ENCODE measurements around the gene FBXO17. TPM values are rescaled to one million over a fixed set of nuclear protein-coding genes. Genes with fewer than 3 reads are reported as not detected.
A peak's percentile ranks its signal among the peaks of the same experiment; 100 is the strongest.

The FBXO17 gene
- total RNA-seq, 1 experiment from 2014 or later = 8.1 TPM

GRCh38 chr19:38956264-38956663 lies 19.3 kb downstream of the FBXO17 start:
- Histone ChIP-seq H3K4me3 (no peak overlapping the region), H3K79me2 (ENCODE audit: low read depth) (no peaks in the 10 kb centered on the region), H3K4me1 (replicated peaks; ENCODE audit: insufficient read depth) (no peaks in the 10 kb centered on the region), H3K27ac (no peak overlapping the region), H3K9me2 (ENCODE audit: insufficient read depth) (no peaks in the 10 kb centered on the region), H4K20me1 (ENCODE audit: insufficient read depth) (no peaks in the 10 kb centered on the region), H3K4me2 (no peak overlapping the region), H2AFZ (no peak overlapping the region), H3K36me3 (ENCODE audit: low read depth) (no peaks in the 10 kb centered on the region), H3F3A (ENCODE audit: insufficient read depth, low read depth) (peaks cover 7% of the 10 kb centered on the region), H3K27me3 (ENCODE audit: insufficient read depth, low read depth) (no peaks in the 10 kb centered on the region), H3K9me3 (ENCODE audit: insufficient read depth, low read depth) (no peaks in the 10 kb centered on the region)
- intact Hi-C loops (cut with micrococcal nuclease; ENCODE audit: unreplicated experiment) = no loop called here
- no TSS peak for BruUV-seq (replicated peaks)
- POLR2A ChIA-PET (ENCODE audit: unreplicated experiment) = interaction anchor here (0.6 kb wide), 2 partner anchors 96 to 588 kb away, joined by 5 to 13 read pairs; no protein-coding TSS in a partner anchor
- no peak for DNase-seq
- TF ChIP-seq EZH2 (IDR thresholded peaks at IDR 0.05; ENCODE audit: low read depth) = no peak
- no peak for TF ChIP-seq CTCF (conservative IDR thresholded peaks at IDR 0.05)
- CTCF ChIA-PET = interaction anchor here (0.6 to 1.0 kb wide), 4 partner anchors 16 to 286 kb away, joined by 3 to 7 read pairs (median 5); no protein-coding TSS in a partner anchor

GRCh38 chr19:38953677-38954076 lies 21.9 kb downstream of the FBXO17 start:
- Histone ChIP-seq H3K4me3 (no peak overlapping the region), H3K4me1 (replicated peaks; ENCODE audit: insufficient read depth) (no peaks in the 10 kb centered on the region), H3K27me3 (ENCODE audit: insufficient read depth, low read depth) (no peaks in the 10 kb centered on the region), H3K36me3 (ENCODE audit: low read depth) (no peaks in the 10 kb centered on the region), H2AFZ (no peak overlapping the region), H3K9me2 (ENCODE audit: insufficient read depth) (no peaks in the 10 kb centered on the region), H3K79me2 (ENCODE audit: low read depth) (no peaks in the 10 kb centered on the region), H3K9me3 (ENCODE audit: insufficient read depth, low read depth) (no peaks in the 10 kb centered on the region), H4K20me1 (ENCODE audit: insufficient read depth) (no peaks in the 10 kb centered on the region), H3F3A (ENCODE audit: insufficient read depth, low read depth) (peaks cover 5% of the 10 kb centered on the region), H3K4me2 (no peak overlapping the region), H3K27ac (no peak overlapping the region)
- ChIA-PET POLR2A (ENCODE audit: unreplicated experiment) (no interaction called here), CTCF (interaction anchor here (0.6 kb wide), 2 partner anchors 551 to 787 kb away, joined by 4 to 5 read pairs; no protein-coding TSS in a partner anchor)
- no TSS peak for BruUV-seq (replicated peaks)
- DNase-seq = no peak
- TF ChIP-seq EZH2 (IDR thresholded peaks at IDR 0.05; ENCODE audit: low read depth) (no peak), CTCF (conservative IDR thresholded peaks at IDR 0.05) (no peak)
- intact Hi-C loops (cut with micrococcal nuclease; ENCODE audit: unreplicated experiment) = loop anchor here (5.0 kb wide), 1 partner anchor 436 kb away; no protein-coding TSS in a partner anchor

GRCh38 chr19:38952395-38953165 lies 23.0 kb downstream of the FBXO17 start:
- Histone ChIP-seq H2AFZ (no peak overlapping the region), H3K36me3 (ENCODE audit: low read depth) (no peaks in the 10 kb centered on the region), H3K9me2 (ENCODE audit: insufficient read depth) (no peaks in the 10 kb centered on the region), H4K20me1 (ENCODE audit: insufficient read depth) (no peaks in the 10 kb centered on the region), H3K9me3 (ENCODE audit: insufficient read depth, low read depth) (no peaks in the 10 kb centered on the region), H3K4me1 (replicated peaks; ENCODE audit: insufficient read depth) (no peaks in the 10 kb centered on the region), H3K27ac (no peak overlapping the region), H3K4me3 (no peak overlapping the region), H3F3A (ENCODE audit: insufficient read depth, low read depth) (peaks cover 5% of the 10 kb centered on the region), H3K79me2 (ENCODE audit: low read depth) (no peaks in the 10 kb centered on the region), H3K27me3 (ENCODE audit: insufficient read depth, low read depth) (no peaks in the 10 kb centered on the region), H3K4me2 (no peak overlapping the region)
- ChIA-PET CTCF (interaction anchor here (0.6 to 1.4 kb wide), 3 partner anchors 22 to 550 kb away, joined by 3 to 4 read pairs (median 3); partner anchors contain the start of genes FAM98C, MRPS12 and SARS2), POLR2A (ENCODE audit: unreplicated experiment) (no interaction called here)
- TF ChIP-seq CTCF (conservative IDR thresholded peaks at IDR 0.05) (peak; percentile 74), EZH2 (IDR thresholded peaks at IDR 0.05; ENCODE audit: low read depth) (no peak)
- no TSS peak for BruUV-seq (replicated peaks)
- intact Hi-C loops (cut with micrococcal nuclease; ENCODE audit: unreplicated experiment) = loop anchor here (1.0 to 5.0 kb wide), 2 partner anchors 435 to 549 kb away; partner anchors contain the start of gene FAM98C
- peak; percentile 43 for DNase-seq
